GM12801 (cell line): ENCODE data around the gene KRT222.

Source experiments
- TF ChIP-seq, protein P1 (sequence below): IDR thresholded peaks from one replicate; pipeline ENCODE4 v1.5.1; 2011; ENCODE audit warnings: control low read depth; ENCODE audit not compliant: insufficient read length; ENCODE audit errors: extremely low read depth

The KRT222 gene

DNA sequence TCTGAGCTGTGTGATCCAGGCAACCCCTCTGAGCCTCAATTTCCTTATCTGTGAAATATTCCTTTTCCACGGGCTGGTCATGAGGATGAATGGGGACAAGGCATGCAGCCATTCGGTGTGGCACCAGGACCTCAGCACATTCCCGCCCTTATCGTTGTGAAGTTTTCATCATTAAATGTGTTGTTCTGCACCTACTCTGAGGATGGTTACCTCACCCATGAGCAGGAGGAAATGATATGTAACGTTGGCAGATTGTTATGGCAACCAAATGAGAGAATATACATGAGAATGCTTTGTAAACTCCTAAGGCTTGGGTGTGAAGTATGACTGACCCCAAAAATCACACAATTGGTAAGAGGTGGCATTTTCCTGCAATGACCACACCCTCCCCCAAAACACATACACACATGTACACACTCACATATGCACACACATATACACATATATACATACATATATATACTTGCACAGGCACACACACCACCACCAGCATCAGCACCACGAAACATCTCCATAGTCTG is 56.9 kb downstream of the KRT222 start:
- TF ChIP-seq, protein P1, sequence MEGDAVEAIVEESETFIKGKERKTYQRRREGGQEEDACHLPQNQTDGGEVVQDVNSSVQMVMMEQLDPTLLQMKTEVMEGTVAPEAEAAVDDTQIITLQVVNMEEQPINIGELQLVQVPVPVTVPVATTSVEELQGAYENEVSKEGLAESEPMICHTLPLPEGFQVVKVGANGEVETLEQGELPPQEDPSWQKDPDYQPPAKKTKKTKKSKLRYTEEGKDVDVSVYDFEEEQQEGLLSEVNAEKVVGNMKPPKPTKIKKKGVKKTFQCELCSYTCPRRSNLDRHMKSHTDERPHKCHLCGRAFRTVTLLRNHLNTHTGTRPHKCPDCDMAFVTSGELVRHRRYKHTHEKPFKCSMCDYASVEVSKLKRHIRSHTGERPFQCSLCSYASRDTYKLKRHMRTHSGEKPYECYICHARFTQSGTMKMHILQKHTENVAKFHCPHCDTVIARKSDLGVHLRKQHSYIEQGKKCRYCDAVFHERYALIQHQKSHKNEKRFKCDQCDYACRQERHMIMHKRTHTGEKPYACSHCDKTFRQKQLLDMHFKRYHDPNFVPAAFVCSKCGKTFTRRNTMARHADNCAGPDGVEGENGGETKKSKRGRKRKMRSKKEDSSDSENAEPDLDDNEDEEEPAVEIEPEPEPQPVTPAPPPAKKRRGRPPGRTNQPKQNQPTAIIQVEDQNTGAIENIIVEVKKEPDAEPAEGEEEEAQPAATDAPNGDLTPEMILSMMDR = no peak

DNA sequence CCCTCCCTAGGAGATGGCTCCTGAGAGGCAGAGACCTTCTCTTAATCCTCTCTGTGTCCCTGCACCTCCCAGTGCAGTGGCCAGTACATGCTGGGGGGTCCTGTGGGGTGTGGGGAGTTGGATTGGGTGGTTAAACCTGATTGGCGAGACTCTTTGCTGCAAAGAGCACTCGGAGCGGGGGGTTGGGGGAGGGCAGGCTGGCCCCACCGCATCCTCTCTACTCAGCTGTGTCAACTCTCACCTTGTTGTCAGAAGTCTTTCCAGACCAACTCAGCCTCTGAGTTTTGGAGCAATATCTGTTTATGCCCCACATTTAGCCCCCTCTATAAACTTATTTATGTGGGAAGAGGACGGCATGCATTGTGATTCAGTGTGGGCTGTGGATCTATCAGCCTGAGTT is 57.3 kb downstream of the KRT222 start:
- TF ChIP-seq, protein P1 = no peak

DNA sequence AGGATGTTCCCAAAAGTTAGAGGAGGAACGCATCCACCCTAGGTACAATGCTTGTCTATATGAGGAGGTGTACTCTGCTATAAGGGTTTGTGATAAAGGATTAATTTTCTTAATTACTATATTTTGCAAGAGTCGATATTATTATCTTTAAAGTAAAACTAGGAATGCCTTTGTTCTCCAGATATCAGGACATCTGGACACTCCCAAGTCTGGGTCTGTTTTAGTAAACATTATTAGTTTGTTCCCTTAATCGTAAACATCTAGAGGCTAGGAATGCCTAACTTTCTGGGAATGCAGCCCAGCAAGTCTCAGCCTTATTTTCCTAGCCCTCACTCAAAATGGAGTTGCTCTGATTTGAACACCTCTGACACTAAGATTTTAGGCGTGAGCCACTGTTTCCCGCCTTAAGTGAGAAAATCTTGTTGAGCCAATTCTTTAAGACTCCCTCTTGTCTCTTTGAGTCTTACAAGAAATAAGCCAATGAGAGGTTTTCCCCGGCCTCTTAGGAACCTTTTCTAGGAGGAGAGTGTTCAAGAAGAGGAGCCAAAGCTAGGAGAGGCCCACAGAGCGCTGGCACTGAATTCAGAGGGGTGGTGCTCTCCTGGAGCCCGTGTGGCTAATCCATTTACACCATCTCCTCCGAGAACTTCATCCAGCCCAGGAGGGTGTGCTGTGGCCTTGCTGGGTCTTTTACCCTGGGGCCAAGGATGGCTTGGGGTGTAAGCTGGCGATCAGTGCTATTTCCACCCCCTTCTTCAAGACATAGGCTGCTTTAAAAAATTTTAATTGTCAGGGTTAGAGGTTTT is 58.2 kb downstream of the KRT222 start:
- TF ChIP-seq, protein P1 = no peak

DNA sequence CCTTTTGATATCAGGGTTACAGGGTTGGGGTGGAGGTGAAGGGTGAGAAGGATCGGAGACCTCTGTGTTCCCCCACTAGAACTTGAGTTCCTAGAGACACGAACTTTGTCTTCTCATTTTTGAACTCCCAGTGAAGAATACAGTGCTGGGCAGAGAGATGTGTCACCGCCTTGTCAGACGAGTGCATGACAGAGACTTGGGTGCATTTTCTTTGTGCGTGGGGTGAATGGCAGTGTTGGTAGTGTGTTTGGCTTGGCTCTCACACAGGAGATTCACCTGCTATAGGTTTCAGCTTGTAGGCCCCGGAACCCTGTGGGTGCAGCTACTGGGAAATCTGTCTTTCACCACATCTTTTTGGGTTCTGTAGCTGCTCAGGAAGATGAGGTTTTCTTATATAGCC is 59.7 kb downstream of the KRT222 start:
- TF ChIP-seq, protein P1 = no peak
